GM19240 (cell line): ENCODE results near the gene MAPK13.

Source experiments
- DNase-seq: peaks from one replicate; pipeline ENCODE4 v3.0.0; 2011; ENCODE audit warnings: low spot score; ENCODE audit not compliant: insufficient read length

MAPK13 gene

GRCh38 chr6:36149476-36149875 is 19.2 kb downstream of the MAPK13 start:
- DNase-seq: no peak

- no peak for DNase-seq
Measured at GRCh38 chr6:36150283-36150682, 20.0 kb downstream of the MAPK13 start.

DNA sequence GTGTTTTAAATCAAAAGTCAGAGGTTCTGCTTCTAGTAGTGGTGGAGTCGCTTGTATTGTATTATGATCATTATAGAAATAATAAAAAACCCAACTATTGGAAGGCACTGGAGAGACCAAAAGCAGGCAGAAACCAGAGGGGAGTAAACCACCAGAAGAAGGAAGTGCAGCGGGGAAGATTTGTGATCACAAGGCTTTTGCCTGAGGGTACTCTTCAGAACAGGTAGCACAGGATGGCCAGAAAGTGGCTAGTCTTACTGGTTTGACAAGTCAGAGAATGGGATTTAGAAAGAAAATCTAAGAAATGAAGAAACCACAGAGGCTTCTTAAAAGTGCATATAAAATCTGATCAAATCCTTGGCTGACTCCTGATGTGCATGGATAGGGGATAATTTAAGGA is 24.0 kb downstream of the MAPK13 start:
- DNase-seq: no peak

GRCh38 chr6:36155662-36156061 is 25.3 kb downstream of the MAPK13 start:
- no peak for DNase-seq

GRCh38 chr6:36160147-36160760 is 29.9 kb downstream of the MAPK13 start:
- DNase-seq: no peak

- DNase-seq: no peak
Measured at GRCh38 chr6:36169023-36170007, 39.0 kb downstream of the MAPK13 start.

- DNase-seq: no peak
Measured at GRCh38 chr6:36170704-36171103, 40.4 kb downstream of the MAPK13 start.

DNA sequence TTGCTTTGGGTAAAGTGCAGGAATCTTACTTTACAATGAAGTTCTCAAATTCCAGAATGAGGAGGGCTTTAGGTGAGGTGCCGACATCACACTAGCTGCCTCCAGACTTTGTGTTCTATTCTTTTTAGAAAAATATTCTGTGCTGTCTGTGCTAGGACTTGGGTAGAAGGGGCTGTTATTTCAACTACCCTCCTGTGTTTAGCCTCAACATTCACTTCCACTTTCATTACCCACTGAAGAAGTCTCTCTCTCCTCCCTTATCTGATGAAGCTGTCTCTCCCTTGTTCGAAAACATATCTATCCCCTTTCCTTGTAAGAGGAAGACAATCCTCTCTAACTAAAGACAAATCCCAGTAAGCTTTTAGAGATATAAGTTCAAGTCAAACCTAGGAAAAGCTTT is 41.3 kb downstream of the MAPK13 start:
- DNase-seq: no peak

- no peak for DNase-seq
Measured at GRCh38 chr6:36177166-36177565, 46.9 kb downstream of the MAPK13 start.

DNA sequence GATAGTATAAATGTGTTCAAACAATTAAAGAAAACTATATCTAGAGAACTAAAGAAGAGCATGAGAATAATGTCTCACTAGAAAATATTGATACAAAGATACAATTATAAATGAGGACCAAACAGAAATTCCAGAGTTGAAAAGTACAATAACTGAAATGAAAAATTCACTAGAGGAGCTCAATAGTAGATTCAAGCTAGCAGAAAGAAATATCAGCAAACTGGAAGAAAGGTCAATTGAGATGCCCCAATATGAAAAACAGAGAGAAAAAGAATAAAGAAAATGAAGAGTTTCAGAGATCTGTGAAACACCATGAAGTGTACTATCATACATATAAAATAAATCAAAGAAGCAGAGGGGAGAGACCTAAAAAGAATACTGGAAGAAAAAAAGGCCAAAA is 48.2 kb downstream of the MAPK13 start:
- DNase-seq: no peak

DNA sequence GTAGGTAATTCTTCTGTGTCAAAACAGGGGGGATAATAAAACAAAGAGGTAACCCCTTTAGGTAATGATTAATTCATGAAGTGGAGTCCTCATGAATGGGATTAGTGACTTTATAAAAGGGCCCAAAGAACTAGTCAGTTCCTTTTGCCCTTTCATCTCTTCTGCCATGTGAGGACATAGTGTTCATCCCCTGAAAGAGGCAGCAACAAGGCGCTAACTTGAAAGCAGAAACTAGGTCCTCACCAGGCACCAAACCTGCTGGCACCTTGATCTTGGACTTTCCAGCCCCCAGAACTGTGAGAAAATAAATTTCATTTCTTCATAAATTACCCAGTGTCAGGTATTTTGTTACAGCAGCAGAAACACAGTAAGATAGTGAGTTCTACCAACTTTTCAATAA is 49.8 kb downstream of the MAPK13 start:
- DNase-seq: no peak

- no peak for DNase-seq
Measured at GRCh38 chr6:36184311-36184710, 54.0 kb downstream of the MAPK13 start.

DNA sequence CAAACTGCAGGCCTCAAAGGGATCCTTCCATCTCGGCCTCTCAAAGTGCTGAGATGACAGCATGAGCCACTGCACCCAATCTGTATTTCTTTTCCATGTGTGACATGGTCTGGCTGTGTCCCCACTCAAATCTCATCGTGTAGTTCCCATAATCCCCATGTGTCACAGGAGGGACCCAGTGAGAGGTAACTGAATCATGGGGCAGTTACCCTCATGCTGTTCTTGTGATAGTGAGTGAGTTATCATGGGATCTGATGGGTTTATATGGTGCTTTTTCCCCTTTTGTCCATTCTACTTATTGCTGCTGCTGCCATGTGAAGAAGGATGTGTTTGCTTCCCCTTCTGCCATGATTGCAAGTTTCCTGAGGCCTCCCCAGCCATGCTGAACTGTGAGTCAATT is 55.9 kb downstream of the MAPK13 start:
- no peak for DNase-seq

DNA sequence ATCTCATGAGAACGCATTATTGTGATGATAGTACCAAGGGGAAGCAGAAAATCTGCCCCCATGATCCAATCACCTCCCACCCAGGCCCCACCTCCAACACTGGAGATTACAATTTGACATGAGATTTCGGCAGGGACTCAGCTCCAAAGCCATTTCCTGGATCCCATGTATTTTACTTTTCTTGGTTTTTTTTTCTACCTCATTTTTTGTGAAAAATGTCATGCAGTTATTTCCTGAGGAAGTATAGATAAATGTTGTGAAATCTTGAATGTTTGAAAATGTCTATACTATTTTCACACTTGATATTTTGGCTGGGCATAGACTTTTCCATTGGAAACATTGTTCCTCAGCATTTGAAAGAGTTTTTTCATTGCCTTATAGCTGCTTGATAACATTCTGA is 57.1 kb downstream of the MAPK13 start:
- no peak for DNase-seq
